ENCODE results near the gene TMEM43. TPM values are rescaled to one million over a fixed set of nuclear protein-coding genes. Genes with fewer than 3 reads are reported as not detected.
A peak's percentile ranks its signal among the peaks of the same experiment; 100 is the strongest.
"Not testable (repeated sequence)": the region's sequence is repeated elsewhere in the genome, so short reads cannot be mapped to it uniquely, and the experiment has no call there.

Gene TMEM43, protein sequence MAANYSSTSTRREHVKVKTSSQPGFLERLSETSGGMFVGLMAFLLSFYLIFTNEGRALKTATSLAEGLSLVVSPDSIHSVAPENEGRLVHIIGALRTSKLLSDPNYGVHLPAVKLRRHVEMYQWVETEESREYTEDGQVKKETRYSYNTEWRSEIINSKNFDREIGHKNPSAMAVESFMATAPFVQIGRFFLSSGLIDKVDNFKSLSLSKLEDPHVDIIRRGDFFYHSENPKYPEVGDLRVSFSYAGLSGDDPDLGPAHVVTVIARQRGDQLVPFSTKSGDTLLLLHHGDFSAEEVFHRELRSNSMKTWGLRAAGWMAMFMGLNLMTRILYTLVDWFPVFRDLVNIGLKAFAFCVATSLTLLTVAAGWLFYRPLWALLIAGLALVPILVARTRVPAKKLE
- 10 to 100 TPM; 18.3 to 19.8 TPM for total RNA-seq

DNA sequence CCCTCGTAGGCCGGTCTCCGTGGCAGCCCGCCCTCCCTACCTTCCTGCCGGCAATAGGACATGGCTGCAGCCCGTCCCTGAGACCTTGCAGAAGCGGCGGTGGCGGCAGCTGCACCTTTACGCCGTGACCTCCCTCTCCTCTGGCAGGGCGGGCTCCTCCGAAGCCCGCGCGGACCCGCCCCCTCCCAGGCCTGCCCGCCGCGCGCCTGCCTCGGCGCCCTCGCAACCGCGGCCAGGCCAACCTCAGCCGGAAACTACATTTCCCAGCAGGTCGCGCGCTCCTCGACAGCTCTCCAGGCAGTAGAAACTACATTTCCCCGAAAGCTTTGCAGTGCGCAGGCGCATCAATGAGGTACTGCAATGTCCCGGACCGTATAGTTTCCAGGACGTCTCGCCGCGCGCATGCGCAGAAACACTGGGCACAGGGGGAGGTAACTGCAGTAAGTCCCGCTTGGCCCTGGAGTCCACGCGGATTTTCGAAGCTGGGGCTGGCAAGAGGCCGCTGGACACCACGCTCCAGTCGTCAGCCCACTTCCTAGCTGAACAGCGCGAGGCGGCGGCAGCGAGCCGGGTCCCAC is at the start of gene TMEM43, which contains the start of gene CHCHD4:
Gene TMEM43 (plus strand): TSS at position 438 of the 578 bp plus-strand sequence. CDS start 142 bp downstream, outside the sequence.
Gene CHCHD4 (minus strand): TSS at position 256 of the 578 bp plus-strand sequence. CDS start 194 bp downstream, at position 62.
- Mint-ChIP-seq H3K4me3 (peak within 1 kb of the TSS; percentile 93), H3K9me3 (no peaks in the 10 kb centered on the region), H3K27ac (peak within 1 kb of the TSS; percentile 92), H3K27me3 (ENCODE audit: low read depth) (no peaks in the 10 kb centered on the region), H3K36me3 (ENCODE audit: low read depth) (peaks cover 39% of the 10 kb centered on the region), H3K4me1 (ENCODE audit: low read depth) (peaks cover 50% of the 10 kb centered on the region)
- peak; percentile 99 for DNase-seq
- CTCF ChIA-PET: interaction anchor here (1.2 to 3.5 kb wide), 5 partner anchors 13 to 229 kb away, joined by 3 to 25 read pairs (median 4); partner anchors contain the start of genes LSM3 and XPC
- intact Hi-C loops (cut with micrococcal nuclease): loop anchor here (1.0 to 10.0 kb wide), 9 partner anchors 20 to 650 kb away; partner anchors contain the start of genes CCDC174, LSM3, SLC6A6 and XPC

DNA sequence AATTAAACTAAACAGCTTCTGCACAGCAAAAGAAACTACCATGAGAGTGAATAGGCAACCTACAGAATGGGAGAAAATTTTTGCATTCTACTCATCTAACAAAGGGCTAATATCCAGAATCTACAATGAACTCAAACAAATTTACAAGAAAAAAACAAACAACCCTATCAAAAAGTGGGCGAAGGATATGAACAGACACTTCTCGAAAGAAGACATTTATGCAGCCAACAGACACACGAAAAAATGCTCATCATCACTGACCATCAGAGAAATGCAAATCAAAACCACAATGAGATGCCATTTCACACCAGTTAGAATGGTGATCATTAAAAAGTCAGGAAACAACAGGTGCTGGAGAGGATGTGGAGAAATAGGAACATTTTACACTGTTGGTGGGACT is 49.6 kb upstream of the TMEM43 start:
- H3K4me1 Mint-ChIP-seq (ENCODE audit: low read depth); H3K27ac Mint-ChIP-seq; intact Hi-C loops (cut with micrococcal nuclease); H3K27me3 Mint-ChIP-seq (ENCODE audit: low read depth); H3K4me3 Mint-ChIP-seq; DNase-seq; H3K36me3 Mint-ChIP-seq (ENCODE audit: low read depth): not testable (repeated sequence)
- CTCF ChIA-PET: interaction anchor here (0.6 kb wide), 1 partner anchor 1596 kb away, joined by 5 read pairs; no protein-coding TSS in a partner anchor
- H3K9me3 Mint-ChIP-seq: peaks cover 16% of the 10 kb centered on the region

DNA sequence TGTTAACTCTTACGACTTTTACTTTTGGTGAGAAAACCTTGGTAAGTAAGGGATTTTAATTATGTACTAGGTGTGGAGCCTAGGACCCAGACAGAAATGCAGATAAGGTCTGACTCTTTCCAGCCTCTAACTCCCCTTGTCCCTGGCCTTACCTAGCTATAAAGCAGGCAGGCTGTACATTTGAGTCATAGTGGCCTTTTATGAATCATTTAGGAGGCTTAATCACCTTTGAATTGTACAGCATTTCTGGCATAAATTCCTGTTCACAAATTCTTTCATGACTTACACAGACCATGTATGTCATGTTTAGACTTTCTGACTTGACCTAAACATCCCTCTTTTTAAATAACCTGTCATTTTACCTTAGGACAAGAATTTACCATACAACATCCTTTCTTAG is 47.5 kb upstream of the TMEM43 start:
- CTCF ChIA-PET: no interaction called here
- DNase-seq: no peak
- H3K4me3 Mint-ChIP-seq: no peak overlapping the region
- peaks cover 2% of the 10 kb centered on the region for H3K27me3 Mint-ChIP-seq (ENCODE audit: low read depth)
- intact Hi-C loops (cut with micrococcal nuclease): no loop called here
- no peak overlapping the region for H3K27ac Mint-ChIP-seq
- H3K4me1 Mint-ChIP-seq (ENCODE audit: low read depth): peaks cover 7% of the 10 kb centered on the region
- peaks cover 1% of the 10 kb centered on the region for H3K36me3 Mint-ChIP-seq (ENCODE audit: low read depth)
- H3K9me3 Mint-ChIP-seq: peaks cover 15% of the 10 kb centered on the region

DNA sequence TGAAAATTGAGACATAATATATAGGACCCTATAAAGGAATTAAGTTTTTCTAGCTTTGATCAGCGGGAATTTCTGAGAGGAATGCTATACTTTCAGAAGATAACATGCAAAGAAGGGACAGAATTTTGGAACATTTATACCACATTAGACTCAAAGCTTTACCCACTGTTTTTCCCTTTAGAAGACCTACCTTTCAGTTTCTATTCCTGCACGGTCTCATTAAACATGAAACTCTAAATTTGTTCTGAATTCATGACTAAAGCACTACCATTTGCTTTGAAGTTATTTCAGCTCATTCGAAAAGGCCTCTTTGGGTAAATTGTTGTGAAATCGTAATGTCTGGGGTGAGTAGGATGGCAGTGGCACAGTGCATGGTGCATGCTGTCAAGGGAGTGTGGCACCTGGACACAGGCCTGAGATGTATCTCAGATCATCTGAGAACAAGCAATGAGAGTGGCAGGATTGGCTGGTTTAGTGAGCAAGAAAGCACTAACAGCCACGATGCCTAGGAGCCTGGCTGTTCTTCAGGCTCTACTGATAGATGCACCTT is 42.7 kb upstream of the TMEM43 start:
- H3K4me1 Mint-ChIP-seq (ENCODE audit: low read depth): peaks cover 12% of the 10 kb centered on the region
- CTCF ChIA-PET: interaction anchor here (1.0 kb wide), 1 partner anchor 121 kb away, joined by 3 read pairs; no protein-coding TSS in a partner anchor
- H3K27me3 Mint-ChIP-seq (ENCODE audit: low read depth): peaks cover 2% of the 10 kb centered on the region
- H3K27ac Mint-ChIP-seq: no peak overlapping the region
- intact Hi-C loops (cut with micrococcal nuclease): loop anchor here (1.0 kb wide), 2 partner anchors 42 to 62 kb away; partner anchors contain the start of gene CHCHD4
- peak; percentile 45 for DNase-seq
- peaks cover 1% of the 10 kb centered on the region for H3K36me3 Mint-ChIP-seq (ENCODE audit: low read depth)
- H3K4me3 Mint-ChIP-seq: no peak overlapping the region
- peaks cover 9% of the 10 kb centered on the region for H3K9me3 Mint-ChIP-seq

DNA sequence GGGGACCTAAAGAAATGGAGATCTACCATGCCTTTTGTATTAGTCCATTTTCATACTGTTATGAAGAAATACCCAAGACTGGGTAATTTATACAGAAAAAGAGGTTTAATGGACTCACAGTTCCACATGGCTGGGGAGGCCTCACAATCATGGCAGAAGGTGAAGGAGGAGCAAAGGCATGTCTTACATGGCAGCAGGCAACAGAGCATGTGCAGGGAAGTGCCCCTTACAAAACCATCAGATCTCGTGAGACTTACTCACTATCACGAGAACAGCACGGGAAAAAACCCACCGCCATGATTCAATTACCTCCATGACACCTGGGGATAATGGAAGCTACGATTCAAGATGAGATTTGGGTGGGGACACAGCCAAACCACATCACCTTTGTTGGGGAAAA is 37.4 kb upstream of the TMEM43 start:
- intact Hi-C loops (cut with micrococcal nuclease); DNase-seq; CTCF ChIA-PET: not testable (repeated sequence)

DNA sequence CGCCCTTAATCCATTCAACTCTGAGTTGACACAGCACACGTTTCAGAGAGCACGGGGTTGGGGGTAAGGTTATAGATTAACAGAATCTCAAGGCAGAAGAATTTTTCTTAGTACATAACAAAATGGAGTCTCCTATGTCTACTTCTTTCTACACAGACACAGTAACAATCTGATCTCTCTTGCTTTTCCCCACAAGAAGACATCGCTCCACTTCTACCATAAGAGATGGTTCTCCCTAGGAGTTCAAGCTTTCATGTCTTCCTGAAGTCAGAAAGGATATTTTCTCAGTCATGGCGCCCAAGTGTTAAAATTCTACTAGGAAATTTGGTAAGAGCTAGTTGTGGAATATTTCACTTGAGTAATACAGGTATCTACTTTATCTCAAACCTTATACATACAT is 32.9 kb upstream of the TMEM43 start:
- DNase-seq; intact Hi-C loops (cut with micrococcal nuclease); H3K4me1 Mint-ChIP-seq (ENCODE audit: low read depth); H3K9me3 Mint-ChIP-seq; H3K4me3 Mint-ChIP-seq; H3K27ac Mint-ChIP-seq; H3K36me3 Mint-ChIP-seq (ENCODE audit: low read depth); CTCF ChIA-PET: not testable (repeated sequence)
- peaks cover 16% of the 10 kb centered on the region for H3K27me3 Mint-ChIP-seq (ENCODE audit: low read depth)

More for the DNA sequence above, 37.4 kb upstream of the TMEM43 start:
- H3K27ac Mint-ChIP-seq; H3K4me3 Mint-ChIP-seq; H3K9me3 Mint-ChIP-seq; H3K4me1 Mint-ChIP-seq (ENCODE audit: low read depth); H3K27me3 Mint-ChIP-seq (ENCODE audit: low read depth); H3K36me3 Mint-ChIP-seq (ENCODE audit: low read depth): not testable (repeated sequence)

DNA sequence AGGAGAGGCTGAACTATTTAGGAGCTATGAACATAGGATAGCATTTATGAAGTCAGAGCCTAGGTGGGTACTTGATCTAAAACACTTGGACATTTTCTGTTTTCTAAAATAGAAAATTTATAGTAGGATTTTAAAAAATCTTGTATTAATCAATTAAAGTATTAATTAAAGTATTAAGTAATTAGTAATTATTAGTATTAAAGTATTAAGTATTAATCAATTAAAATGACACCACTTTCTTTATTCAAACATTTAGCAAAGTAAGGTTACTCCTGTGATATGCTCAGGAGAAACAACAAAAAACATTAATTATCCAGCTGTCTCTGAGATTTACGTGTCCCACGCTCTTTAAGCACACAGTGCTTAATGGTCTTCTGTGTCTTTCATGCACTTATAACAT is 32.4 kb upstream of the TMEM43 start:
- H3K4me3 Mint-ChIP-seq: no peak overlapping the region
- CTCF ChIA-PET: interaction anchor here (0.7 kb wide), 1 partner anchor 495 kb away, joined by 4 read pairs; no protein-coding TSS in a partner anchor
- intact Hi-C loops (cut with micrococcal nuclease): no loop called here
- no peak overlapping the region for H3K27ac Mint-ChIP-seq
- no peaks in the 10 kb centered on the region for H3K4me1 Mint-ChIP-seq (ENCODE audit: low read depth)
- peaks cover 7% of the 10 kb centered on the region for H3K9me3 Mint-ChIP-seq
- no peak for DNase-seq
- H3K27me3 Mint-ChIP-seq (ENCODE audit: low read depth): peaks cover 17% of the 10 kb centered on the region
- H3K36me3 Mint-ChIP-seq (ENCODE audit: low read depth): no peaks in the 10 kb centered on the region

DNA sequence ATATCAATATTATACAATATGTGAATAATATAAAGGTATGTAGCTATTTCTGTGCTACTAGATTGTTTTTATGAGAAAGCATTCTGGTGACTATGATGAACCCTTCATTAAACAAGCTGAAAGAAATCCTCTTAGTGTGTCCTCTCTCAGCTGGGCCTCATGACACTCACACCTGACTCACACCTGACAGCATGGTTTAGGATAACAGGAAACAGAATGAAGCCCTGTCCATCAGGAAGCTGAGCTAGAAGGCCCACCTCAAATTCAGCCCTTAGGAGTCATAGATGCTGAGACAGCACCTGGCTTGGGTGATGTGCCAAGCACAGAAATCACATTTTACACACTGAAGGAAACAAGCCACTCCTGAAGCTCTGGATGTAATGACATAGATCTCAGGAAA is 31.0 kb upstream of the TMEM43 start:
- Mint-ChIP-seq H3K4me1 (ENCODE audit: low read depth) (no peaks in the 10 kb centered on the region), H3K36me3 (ENCODE audit: low read depth) (no peaks in the 10 kb centered on the region), H3K9me3 (peaks cover 6% of the 10 kb centered on the region), H3K4me3 (no peak overlapping the region), H3K27me3 (ENCODE audit: low read depth) (peaks cover 18% of the 10 kb centered on the region), H3K27ac (no peak overlapping the region)
- intact Hi-C loops (cut with micrococcal nuclease): no loop called here
- DNase-seq: no peak
- CTCF ChIA-PET: no interaction called here

DNA sequence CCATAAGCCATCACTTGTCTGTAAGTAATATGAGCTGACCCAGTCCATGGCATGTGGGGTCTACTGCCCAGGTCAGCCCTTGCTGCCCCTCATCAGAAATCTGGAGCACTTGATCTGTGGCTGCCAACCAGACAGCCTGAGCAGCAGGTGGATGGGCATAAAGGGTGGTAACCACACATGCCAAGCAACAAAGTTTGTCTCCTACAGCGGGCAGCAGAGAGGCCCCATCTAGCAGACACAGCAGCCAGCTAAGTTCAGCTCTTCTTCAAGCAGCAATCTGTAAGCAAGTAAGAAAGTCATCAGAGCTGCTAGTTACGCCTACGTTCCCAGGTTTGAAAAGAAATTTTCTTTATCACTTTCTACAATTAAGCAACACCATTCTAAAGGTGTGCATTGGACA is 28.1 kb upstream of the TMEM43 start:
- intact Hi-C loops (cut with micrococcal nuclease): no loop called here
- Mint-ChIP-seq H3K27me3 (ENCODE audit: low read depth) (peaks cover 19% of the 10 kb centered on the region), H3K27ac (no peak overlapping the region), H3K9me3 (peaks cover 6% of the 10 kb centered on the region), H3K4me1 (ENCODE audit: low read depth) (no peaks in the 10 kb centered on the region), H3K4me3 (no peak overlapping the region), H3K36me3 (ENCODE audit: low read depth) (no peaks in the 10 kb centered on the region)
- CTCF ChIA-PET: interaction anchor here (1.2 kb wide), 1 partner anchor 15 kb away, joined by 3 read pairs; no protein-coding TSS in a partner anchor
- no peak for DNase-seq

DNA sequence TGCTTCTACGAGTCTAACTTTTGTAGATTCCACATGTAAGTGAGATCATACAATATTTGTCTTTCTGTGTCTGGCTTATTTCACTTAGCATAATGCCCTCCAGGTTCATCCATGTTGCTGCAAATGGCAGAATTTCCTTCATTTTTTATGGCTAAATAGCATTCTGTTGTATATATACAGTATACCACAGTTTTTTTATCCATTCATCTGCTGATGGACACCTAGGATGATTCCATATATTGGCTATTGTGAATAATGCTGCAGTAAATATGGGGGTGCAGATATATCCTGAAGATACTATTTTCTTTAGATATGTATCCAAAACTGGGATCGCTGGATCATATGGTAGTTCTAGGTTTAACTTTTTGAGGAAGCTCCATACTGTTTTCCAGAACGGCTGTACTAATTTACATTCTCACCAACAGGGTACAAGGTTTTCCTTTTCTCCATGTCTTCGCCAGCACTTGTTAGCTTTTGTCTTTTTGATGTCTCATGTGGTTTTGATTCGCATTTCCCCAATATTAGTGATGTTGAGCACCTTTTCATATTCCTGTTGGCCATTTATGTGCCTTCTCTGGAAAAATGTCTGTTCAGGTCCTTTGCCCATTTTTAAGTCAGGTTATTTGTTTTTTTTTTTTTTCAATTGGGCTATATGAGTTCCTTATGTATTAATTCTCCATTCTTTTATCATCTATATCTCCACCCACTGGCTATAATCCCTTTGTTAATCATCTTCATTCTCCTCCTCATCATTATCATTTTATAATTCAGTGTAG is 27.0 kb upstream of the TMEM43 start:
- no peaks in the 10 kb centered on the region for H3K4me1 Mint-ChIP-seq (ENCODE audit: low read depth)
- peaks cover 15% of the 10 kb centered on the region for H3K27me3 Mint-ChIP-seq (ENCODE audit: low read depth)
- CTCF ChIA-PET: interaction anchor here (1.2 kb wide), 1 partner anchor 14 kb away, joined by 3 read pairs; no protein-coding TSS in a partner anchor
- H3K36me3 Mint-ChIP-seq (ENCODE audit: low read depth): no peaks in the 10 kb centered on the region
- no peak overlapping the region for H3K4me3 Mint-ChIP-seq
- DNase-seq: no peak
- peaks cover 6% of the 10 kb centered on the region for H3K9me3 Mint-ChIP-seq
- H3K27ac Mint-ChIP-seq: no peak overlapping the region
- intact Hi-C loops (cut with micrococcal nuclease): no loop called here

DNA sequence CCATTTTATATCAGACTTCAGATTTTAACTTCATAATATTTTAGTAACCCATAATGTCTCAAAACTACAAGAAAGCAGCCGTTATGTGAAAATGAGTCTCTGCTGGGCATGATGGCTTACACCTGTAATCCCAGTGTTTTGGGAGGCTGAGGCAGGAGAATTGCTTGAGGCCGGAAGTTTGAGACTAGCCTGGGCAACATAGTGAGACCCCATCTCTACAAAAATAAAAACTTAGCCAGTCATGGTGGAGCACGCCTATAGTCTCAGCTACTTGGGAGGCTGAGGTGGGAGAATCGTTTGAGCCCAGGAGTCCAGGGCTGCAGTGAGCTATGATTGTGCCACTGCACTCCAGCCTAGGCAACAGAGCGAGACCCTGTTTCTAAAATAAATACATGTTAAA is 15.0 kb upstream of the TMEM43 start:
- H3K27me3 Mint-ChIP-seq (ENCODE audit: low read depth); intact Hi-C loops (cut with micrococcal nuclease); DNase-seq; H3K27ac Mint-ChIP-seq; H3K9me3 Mint-ChIP-seq; H3K4me1 Mint-ChIP-seq (ENCODE audit: low read depth); CTCF ChIA-PET; H3K4me3 Mint-ChIP-seq: not testable (repeated sequence)
- peaks cover 24% of the 10 kb centered on the region for H3K36me3 Mint-ChIP-seq (ENCODE audit: low read depth)

DNA sequence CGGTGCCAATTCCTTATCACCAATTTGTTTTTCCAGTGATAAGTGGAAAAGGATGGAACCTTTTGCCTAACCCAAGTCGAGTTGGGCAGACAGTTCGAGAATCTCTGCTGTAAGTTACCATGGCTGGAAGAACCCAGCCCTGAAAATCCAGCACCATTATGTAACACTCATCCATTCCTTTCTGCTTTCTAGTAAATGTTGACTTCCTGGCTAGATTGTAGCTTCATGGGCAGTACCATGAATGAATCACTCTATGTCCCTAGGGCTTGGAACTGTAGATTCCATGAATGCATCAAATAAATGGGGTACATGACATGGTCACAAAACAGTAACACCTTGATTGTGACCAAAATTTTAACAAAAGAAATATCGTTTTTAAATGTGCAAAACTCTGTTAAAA is 14.2 kb upstream of the TMEM43 start:
- intact Hi-C loops (cut with micrococcal nuclease): no loop called here
- CTCF ChIA-PET: no interaction called here
- no peaks in the 10 kb centered on the region for H3K4me1 Mint-ChIP-seq (ENCODE audit: low read depth)
- H3K27ac Mint-ChIP-seq: no peak overlapping the region
- no peak for DNase-seq
- no peak overlapping the region for H3K4me3 Mint-ChIP-seq
- H3K27me3 Mint-ChIP-seq (ENCODE audit: low read depth): no peaks in the 10 kb centered on the region
- peaks cover 26% of the 10 kb centered on the region for H3K36me3 Mint-ChIP-seq (ENCODE audit: low read depth)
- no peaks in the 10 kb centered on the region for H3K9me3 Mint-ChIP-seq
